ENCODE data around the gene TSLP. TPM values are rescaled to one million over a fixed set of nuclear protein-coding genes. Genes with fewer than 3 reads are reported as not detected.

Gene TSLP
- polyA plus RNA-seq, 1 of the 3 experiments (the other 2 are of a cell fraction): 1.3 TPM

GRCh38 chr5:111069839-111070238, 1.7 kb upstream of the TSLP start:
- POLR2A ChIA-PET: no interaction called here
- TF ChIP-seq RXRA (IDR thresholded peaks at IDR 0.05; ENCODE audit: borderline replicate concordance, low read depth) (peak; percentile 29; the same call in 1 of the 2 replicates), NRF1 (IDR thresholded peaks at IDR 0.05; ENCODE audit: low read depth, low read length) (no peak), MXI1 (IDR thresholded peaks at IDR 0.05; ENCODE audit: low read depth, low read length) (no peak), MAX (IDR thresholded peaks at IDR 0.05; ENCODE audit: low read depth) (peak; percentile 43; the same call in 1 of the 2 replicates), TEAD4 (IDR thresholded peaks at IDR 0.05; ENCODE audit: borderline replicate concordance, insufficient read depth) (peak; percentile 68; the same call in 1 of the 2 replicates), SIN3A (IDR thresholded peaks at IDR 0.05; ENCODE audit: borderline replicate concordance, low read depth, low read length) (peak; percentile 38; the same call in 1 of the 2 replicates), JUND (IDR thresholded peaks at IDR 0.05) (peak; percentile 78), FOXM1 (IDR thresholded peaks at IDR 0.05; ENCODE audit: low read depth) (peak; percentile 72; the same call in 1 of the 2 replicates), TCF12 (IDR thresholded peaks at IDR 0.05) (peak; percentile 95), RCOR1 (IDR thresholded peaks at IDR 0.05; ENCODE audit: low read length) (no peak), RAD21 (IDR thresholded peaks at IDR 0.05; ENCODE audit: low read length) (no peak), FOXJ3 (CRISPR knock-in tag; IDR thresholded peaks at IDR 0.05) (no peak), CHD2 (IDR thresholded peaks at IDR 0.05; ENCODE audit: low read length, partially characterized antibody) (no peak), POLR2AphosphoS5 (IDR thresholded peaks at IDR 0.05; ENCODE audit: low read depth, low read length) (peak; percentile 71; the same call in 1 of the 2 replicates), ELF1 (IDR thresholded peaks at IDR 0.05) (no peak), NFIC (IDR thresholded peaks at IDR 0.05; ENCODE audit: borderline replicate concordance) (peak; percentile 85), GABPA (IDR thresholded peaks at IDR 0.05; ENCODE audit: low read depth) (no peak), MEF2A (IDR thresholded peaks at IDR 0.05; ENCODE audit: borderline replicate concordance, low read depth) (peak; percentile 85), RFX5 (IDR thresholded peaks at IDR 0.05; ENCODE audit: low read length) (no peak), EP300 (IDR thresholded peaks at IDR 0.05; ENCODE audit: borderline replicate concordance in 1 of 2, low read depth in 1 of 2, low read length in 1 of 2) (peak; percentile 25 to 84; a peak in 3 of 4 replicates), FOSL2 (IDR thresholded peaks at IDR 0.05; ENCODE audit: borderline replicate concordance, low read depth) (peak; percentile 15; the same call in 1 of the 2 replicates)
- TF ChIP-seq, protein P1, sequence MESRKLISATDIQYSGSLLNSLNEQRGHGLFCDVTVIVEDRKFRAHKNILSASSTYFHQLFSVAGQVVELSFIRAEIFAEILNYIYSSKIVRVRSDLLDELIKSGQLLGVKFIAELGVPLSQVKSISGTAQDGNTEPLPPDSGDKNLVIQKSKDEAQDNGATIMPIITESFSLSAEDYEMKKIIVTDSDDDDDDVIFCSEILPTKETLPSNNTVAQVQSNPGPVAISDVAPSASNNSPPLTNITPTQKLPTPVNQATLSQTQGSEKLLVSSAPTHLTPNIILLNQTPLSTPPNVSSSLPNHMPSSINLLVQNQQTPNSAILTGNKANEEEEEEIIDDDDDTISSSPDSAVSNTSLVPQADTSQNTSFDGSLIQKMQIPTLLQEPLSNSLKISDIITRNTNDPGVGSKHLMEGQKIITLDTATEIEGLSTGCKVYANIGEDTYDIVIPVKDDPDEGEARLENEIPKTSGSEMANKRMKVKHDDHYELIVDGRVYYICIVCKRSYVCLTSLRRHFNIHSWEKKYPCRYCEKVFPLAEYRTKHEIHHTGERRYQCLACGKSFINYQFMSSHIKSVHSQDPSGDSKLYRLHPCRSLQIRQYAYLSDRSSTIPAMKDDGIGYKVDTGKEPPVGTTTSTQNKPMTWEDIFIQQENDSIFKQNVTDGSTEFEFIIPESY (IDR thresholded peaks at IDR 0.05; ENCODE audit: borderline replicate concordance, low read depth): no peak
- TF ChIP-seq, protein P2, sequence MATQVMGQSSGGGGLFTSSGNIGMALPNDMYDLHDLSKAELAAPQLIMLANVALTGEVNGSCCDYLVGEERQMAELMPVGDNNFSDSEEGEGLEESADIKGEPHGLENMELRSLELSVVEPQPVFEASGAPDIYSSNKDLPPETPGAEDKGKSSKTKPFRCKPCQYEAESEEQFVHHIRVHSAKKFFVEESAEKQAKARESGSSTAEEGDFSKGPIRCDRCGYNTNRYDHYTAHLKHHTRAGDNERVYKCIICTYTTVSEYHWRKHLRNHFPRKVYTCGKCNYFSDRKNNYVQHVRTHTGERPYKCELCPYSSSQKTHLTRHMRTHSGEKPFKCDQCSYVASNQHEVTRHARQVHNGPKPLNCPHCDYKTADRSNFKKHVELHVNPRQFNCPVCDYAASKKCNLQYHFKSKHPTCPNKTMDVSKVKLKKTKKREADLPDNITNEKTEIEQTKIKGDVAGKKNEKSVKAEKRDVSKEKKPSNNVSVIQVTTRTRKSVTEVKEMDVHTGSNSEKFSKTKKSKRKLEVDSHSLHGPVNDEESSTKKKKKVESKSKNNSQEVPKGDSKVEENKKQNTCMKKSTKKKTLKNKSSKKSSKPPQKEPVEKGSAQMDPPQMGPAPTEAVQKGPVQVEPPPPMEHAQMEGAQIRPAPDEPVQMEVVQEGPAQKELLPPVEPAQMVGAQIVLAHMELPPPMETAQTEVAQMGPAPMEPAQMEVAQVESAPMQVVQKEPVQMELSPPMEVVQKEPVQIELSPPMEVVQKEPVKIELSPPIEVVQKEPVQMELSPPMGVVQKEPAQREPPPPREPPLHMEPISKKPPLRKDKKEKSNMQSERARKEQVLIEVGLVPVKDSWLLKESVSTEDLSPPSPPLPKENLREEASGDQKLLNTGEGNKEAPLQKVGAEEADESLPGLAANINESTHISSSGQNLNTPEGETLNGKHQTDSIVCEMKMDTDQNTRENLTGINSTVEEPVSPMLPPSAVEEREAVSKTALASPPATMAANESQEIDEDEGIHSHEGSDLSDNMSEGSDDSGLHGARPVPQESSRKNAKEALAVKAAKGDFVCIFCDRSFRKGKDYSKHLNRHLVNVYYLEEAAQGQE (IDR thresholded peaks at IDR 0.05; ENCODE audit: low read depth, low read length): no peak
- TF ChIP-seq, protein P3, sequence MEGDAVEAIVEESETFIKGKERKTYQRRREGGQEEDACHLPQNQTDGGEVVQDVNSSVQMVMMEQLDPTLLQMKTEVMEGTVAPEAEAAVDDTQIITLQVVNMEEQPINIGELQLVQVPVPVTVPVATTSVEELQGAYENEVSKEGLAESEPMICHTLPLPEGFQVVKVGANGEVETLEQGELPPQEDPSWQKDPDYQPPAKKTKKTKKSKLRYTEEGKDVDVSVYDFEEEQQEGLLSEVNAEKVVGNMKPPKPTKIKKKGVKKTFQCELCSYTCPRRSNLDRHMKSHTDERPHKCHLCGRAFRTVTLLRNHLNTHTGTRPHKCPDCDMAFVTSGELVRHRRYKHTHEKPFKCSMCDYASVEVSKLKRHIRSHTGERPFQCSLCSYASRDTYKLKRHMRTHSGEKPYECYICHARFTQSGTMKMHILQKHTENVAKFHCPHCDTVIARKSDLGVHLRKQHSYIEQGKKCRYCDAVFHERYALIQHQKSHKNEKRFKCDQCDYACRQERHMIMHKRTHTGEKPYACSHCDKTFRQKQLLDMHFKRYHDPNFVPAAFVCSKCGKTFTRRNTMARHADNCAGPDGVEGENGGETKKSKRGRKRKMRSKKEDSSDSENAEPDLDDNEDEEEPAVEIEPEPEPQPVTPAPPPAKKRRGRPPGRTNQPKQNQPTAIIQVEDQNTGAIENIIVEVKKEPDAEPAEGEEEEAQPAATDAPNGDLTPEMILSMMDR (IDR thresholded peaks at IDR 0.05): no peak
- TF ChIP-seq, protein P4, sequence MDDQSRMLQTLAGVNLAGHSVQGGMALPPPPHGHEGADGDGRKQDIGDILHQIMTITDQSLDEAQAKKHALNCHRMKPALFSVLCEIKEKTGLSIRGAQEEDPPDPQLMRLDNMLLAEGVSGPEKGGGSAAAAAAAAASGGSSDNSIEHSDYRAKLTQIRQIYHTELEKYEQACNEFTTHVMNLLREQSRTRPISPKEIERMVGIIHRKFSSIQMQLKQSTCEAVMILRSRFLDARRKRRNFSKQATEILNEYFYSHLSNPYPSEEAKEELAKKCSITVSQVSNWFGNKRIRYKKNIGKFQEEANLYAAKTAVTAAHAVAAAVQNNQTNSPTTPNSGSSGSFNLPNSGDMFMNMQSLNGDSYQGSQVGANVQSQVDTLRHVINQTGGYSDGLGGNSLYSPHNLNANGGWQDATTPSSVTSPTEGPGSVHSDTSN (IDR thresholded peaks at IDR 0.05): peak; percentile 96
- TF ChIP-seq, protein P5, sequence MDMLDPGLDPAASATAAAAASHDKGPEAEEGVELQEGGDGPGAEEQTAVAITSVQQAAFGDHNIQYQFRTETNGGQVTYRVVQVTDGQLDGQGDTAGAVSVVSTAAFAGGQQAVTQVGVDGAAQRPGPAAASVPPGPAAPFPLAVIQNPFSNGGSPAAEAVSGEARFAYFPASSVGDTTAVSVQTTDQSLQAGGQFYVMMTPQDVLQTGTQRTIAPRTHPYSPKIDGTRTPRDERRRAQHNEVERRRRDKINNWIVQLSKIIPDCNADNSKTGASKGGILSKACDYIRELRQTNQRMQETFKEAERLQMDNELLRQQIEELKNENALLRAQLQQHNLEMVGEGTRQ (IDR thresholded peaks at IDR 0.05; ENCODE audit: borderline replicate concordance, low read depth, low read length): no peak

More at GRCh38 chr5:111069839-111070238, 1.7 kb upstream of the TSLP start:
- Histone ChIP-seq H4K20me1 (ENCODE audit: insufficient read depth) (no peaks in the 10 kb centered on the region), H3K36me3 (replicated peaks in 1 of 2; ENCODE audit: control insufficient read depth in 1 of 2, insufficient read depth in 2 of 2, low read length in 1 of 2) (no peaks in the 10 kb centered on the region), H3K4me3 (ENCODE audit: low read depth in 2 of 2, low read length in 1 of 2) (no peak overlapping the region), H3K27me3 (ENCODE audit: insufficient read depth) (no peaks in the 10 kb centered on the region), H3K4me1 (ENCODE audit: control insufficient read depth in 1 of 2, insufficient read depth in 2 of 2, low read depth in 1 of 2, low read length in 1 of 2) (peaks cover 5 to 9% of the 10 kb centered on the region in 2 experiments), H3K9me2 (no peaks in the 10 kb centered on the region), H2AFZ (ENCODE audit: low read depth) (no peak overlapping the region; the same call in 1 of the 2 replicates), H3F3A (replicated peaks; ENCODE audit: insufficient read depth) (peaks cover 12% of the 10 kb centered on the region), H3K4me2 (no peak overlapping the region), H3K27ac (ENCODE audit: low read depth in 2 of 2, low read length in 1 of 2) (peak overlapping the region; percentile 68 to 74), H3K9me3 (no peaks in the 10 kb centered on the region), H3K9ac (no peak overlapping the region), H3K79me2 (ENCODE audit: insufficient read depth) (no peaks in the 10 kb centered on the region)
- DNase-seq: no peak
- CTCF ChIA-PET: interaction anchor here (1.4 kb wide), 1 partner anchor 313 kb away, joined by 4 read pairs; no protein-coding TSS in a partner anchor
- WGBS (ENCODE audit: low lambda C conversion rate): 33% methylated on average over 4 of the region's 4 CpGs

All from SK-N-SH (cell line).